ENCODE measurements around the gene RFX5. TPM values are rescaled to one million over a fixed set of nuclear protein-coding genes. Genes with fewer than 3 reads are reported as not detected.
"Not testable (repeated sequence)": the region's sequence is repeated elsewhere in the genome, so short reads cannot be mapped to it uniquely, and the experiment has no call there.

Gene RFX5
- total RNA-seq, 1 experiment from 2014 or later, result 52.7 TPM

DNA sequence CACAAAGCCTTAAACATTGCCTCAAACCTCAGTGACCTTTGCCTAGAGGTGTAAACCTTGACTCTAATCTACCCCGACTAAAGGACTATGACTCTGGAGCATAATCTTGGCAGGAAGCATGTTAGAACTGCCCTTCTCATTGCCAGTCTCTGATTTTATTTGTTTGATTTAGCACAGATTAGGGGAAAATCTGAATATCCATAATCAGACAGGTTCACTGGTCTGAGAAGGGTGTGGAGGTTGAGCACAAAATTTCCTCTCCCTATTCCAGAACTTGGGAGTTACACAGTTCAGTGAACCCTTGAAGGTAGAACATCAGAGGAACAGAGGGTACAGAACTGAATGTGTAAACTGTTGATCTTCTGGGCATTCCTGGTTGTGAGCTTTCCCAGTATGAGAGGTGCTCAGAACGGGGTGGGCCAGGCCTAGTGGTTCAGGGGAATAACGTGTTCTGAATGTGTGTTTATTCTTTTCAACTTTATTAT, 44.1 kb upstream of the RFX5 start:
- intact Hi-C loops (cut with micrococcal nuclease), result no loop called here
- no peak for DNase-seq (ENCODE audit: low read depth, low spot score)
- no TSS peak for BruUV-seq (replicated peaks)
- Histone ChIP-seq H3K27me3 (ENCODE audit: insufficient read depth, low read length) (no peaks in the 10 kb centered on the region), H3K4me3 (replicated peaks in 1 of 2; ENCODE audit: low read depth in 1 of 2, low read length in 2 of 2) (no peak overlapping the region), H3K79me2 (ENCODE audit: insufficient read depth, low read length) (no peaks in the 10 kb centered on the region), H3K4me1 (ENCODE audit: control insufficient read depth in 1 of 2, insufficient read depth in 2 of 2, low read length in 2 of 2) (no peaks in the 10 kb centered on the region), H3K9me2 (ENCODE audit: insufficient read depth) (no peaks in the 10 kb centered on the region), H3K36me3 (ENCODE audit: control insufficient read depth in 1 of 2, insufficient read depth in 2 of 2, low read length in 2 of 2) (no peaks in the 10 kb centered on the region), H4K20me1 (ENCODE audit: insufficient read depth) (no peaks in the 10 kb centered on the region), H3K9ac (ENCODE audit: low read length) (no peak overlapping the region), H3K9me3 (ENCODE audit: control insufficient read depth in 1 of 2, insufficient read depth in 1 of 2, low read depth in 1 of 2, low read length in 2 of 2) (no peaks in the 10 kb centered on the region), H3K4me2 (ENCODE audit: low read length) (no peak overlapping the region), H2AFZ (ENCODE audit: low read depth, low read length, poor library complexity, severe bottlenecking) (no peak overlapping the region), H3K27ac (ENCODE audit: low read depth, low read length) (no peak overlapping the region)
- ChIA-PET RAD21 (ENCODE audit: low non-redundant PET in 1 of 2, low total read pairs in 2 of 2, uncharacterized antibody in 2 of 2, unreplicated experiment in 2 of 2) (no interaction called here), CTCF (no interaction called here), POLR2A (no interaction called here)
- no peak for ATAC-seq
- TF ChIP-seq ATF3 (IDR thresholded peaks at IDR 0.05) (no peak), ZFX (IDR thresholded peaks at IDR 0.05) (no peak), FOSL1 (IDR thresholded peaks at IDR 0.05; ENCODE audit: low read depth) (no peak), POLR2A (IDR thresholded peaks at IDR 0.05; ENCODE audit: borderline replicate concordance, extremely low read depth, insufficient read depth, insufficient read length) (no peak), TCF7L2 (IDR thresholded peaks at IDR 0.05; ENCODE audit: borderline replicate concordance, extremely low read depth, insufficient read depth, insufficient read length) (no peak), SP1 (IDR thresholded peaks at IDR 0.05; ENCODE audit: low read depth) (no peak), SRF (IDR thresholded peaks at IDR 0.05; ENCODE audit: low read depth) (no peak), CBX3 (IDR thresholded peaks at IDR 0.05; ENCODE audit: low read depth) (no peak), EGR1 (IDR thresholded peaks at IDR 0.05; ENCODE audit: low read depth) (no peak), EZH2 (IDR thresholded peaks at IDR 0.05) (no peak), CEBPB (IDR thresholded peaks at IDR 0.05; ENCODE audit: low read depth) (no peak), ELF1 (IDR thresholded peaks at IDR 0.05; ENCODE audit: borderline replicate concordance, low read depth) (no peak), ZNF274 (IDR thresholded peaks at IDR 0.05; ENCODE audit: low read depth, low read length) (no peak)
- TF ChIP-seq, protein P1, sequence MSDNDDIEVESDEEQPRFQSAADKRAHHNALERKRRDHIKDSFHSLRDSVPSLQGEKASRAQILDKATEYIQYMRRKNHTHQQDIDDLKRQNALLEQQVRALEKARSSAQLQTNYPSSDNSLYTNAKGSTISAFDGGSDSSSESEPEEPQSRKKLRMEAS (IDR thresholded peaks at IDR 0.05), result no peak
- TF ChIP-seq, protein P2, sequence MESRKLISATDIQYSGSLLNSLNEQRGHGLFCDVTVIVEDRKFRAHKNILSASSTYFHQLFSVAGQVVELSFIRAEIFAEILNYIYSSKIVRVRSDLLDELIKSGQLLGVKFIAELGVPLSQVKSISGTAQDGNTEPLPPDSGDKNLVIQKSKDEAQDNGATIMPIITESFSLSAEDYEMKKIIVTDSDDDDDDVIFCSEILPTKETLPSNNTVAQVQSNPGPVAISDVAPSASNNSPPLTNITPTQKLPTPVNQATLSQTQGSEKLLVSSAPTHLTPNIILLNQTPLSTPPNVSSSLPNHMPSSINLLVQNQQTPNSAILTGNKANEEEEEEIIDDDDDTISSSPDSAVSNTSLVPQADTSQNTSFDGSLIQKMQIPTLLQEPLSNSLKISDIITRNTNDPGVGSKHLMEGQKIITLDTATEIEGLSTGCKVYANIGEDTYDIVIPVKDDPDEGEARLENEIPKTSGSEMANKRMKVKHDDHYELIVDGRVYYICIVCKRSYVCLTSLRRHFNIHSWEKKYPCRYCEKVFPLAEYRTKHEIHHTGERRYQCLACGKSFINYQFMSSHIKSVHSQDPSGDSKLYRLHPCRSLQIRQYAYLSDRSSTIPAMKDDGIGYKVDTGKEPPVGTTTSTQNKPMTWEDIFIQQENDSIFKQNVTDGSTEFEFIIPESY (IDR thresholded peaks at IDR 0.05; ENCODE audit: extremely low read depth, insufficient replicate concordance, low read length), result no peak
- TF ChIP-seq, protein P3, sequence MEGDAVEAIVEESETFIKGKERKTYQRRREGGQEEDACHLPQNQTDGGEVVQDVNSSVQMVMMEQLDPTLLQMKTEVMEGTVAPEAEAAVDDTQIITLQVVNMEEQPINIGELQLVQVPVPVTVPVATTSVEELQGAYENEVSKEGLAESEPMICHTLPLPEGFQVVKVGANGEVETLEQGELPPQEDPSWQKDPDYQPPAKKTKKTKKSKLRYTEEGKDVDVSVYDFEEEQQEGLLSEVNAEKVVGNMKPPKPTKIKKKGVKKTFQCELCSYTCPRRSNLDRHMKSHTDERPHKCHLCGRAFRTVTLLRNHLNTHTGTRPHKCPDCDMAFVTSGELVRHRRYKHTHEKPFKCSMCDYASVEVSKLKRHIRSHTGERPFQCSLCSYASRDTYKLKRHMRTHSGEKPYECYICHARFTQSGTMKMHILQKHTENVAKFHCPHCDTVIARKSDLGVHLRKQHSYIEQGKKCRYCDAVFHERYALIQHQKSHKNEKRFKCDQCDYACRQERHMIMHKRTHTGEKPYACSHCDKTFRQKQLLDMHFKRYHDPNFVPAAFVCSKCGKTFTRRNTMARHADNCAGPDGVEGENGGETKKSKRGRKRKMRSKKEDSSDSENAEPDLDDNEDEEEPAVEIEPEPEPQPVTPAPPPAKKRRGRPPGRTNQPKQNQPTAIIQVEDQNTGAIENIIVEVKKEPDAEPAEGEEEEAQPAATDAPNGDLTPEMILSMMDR (IDR thresholded peaks at IDR 0.05 in 2 of 3, conservative IDR thresholded peaks at IDR 0.05 in 1 of 3; ENCODE audit: borderline replicate concordance in 1 of 3, insufficient read depth in 1 of 3, low read depth in 2 of 3, low read length in 2 of 3), result no peak

- DNase-seq (ENCODE audit: low read depth, low spot score); H3K27ac ChIP-seq (ENCODE audit: low read depth, low read length); H4K20me1 ChIP-seq (ENCODE audit: insufficient read depth); H3K27me3 ChIP-seq (ENCODE audit: insufficient read depth, low read length); H3K9me2 ChIP-seq (ENCODE audit: insufficient read depth); CTCF ChIA-PET; H3K79me2 ChIP-seq (ENCODE audit: insufficient read depth, low read length); H3K9me3 ChIP-seq (ENCODE audit: control insufficient read depth in 1 of 2, insufficient read depth in 1 of 2, low read depth in 1 of 2, low read length in 2 of 2); RAD21 ChIA-PET (ENCODE audit: low non-redundant PET in 1 of 2, low total read pairs in 2 of 2, uncharacterized antibody in 2 of 2, unreplicated experiment in 2 of 2); H3K4me2 ChIP-seq (ENCODE audit: low read length); ATAC-seq; H3K4me1 ChIP-seq (ENCODE audit: control insufficient read depth in 1 of 2, insufficient read depth in 2 of 2, low read length in 2 of 2); H3K4me3 ChIP-seq (replicated peaks in 1 of 2; ENCODE audit: low read depth in 1 of 2, low read length in 2 of 2); BruUV-seq (replicated peaks); H3K9ac ChIP-seq (ENCODE audit: low read length); H2AFZ ChIP-seq (ENCODE audit: low read depth, low read length, poor library complexity, severe bottlenecking); H3K36me3 ChIP-seq (ENCODE audit: control insufficient read depth in 1 of 2, insufficient read depth in 2 of 2, low read length in 2 of 2); intact Hi-C loops (cut with micrococcal nuclease): not testable (repeated sequence)
- POLR2A ChIA-PET, result interaction anchor here (0.7 kb wide), 1 partner anchor 35 kb away, joined by 3 read pairs; no protein-coding TSS in a partner anchor
Measured at GRCh38 chr1:151390221-151391078, 43.4 kb upstream of the RFX5 start.

Measured in HCT116 (cell line).